HPDE6-E6E7 (cell line): ENCODE data around the gene ZFYVE28.

Experiments
- DNase-seq: peaks from one replicate; pipeline ENCODE4 v3.0.0; 2011; ENCODE audit warnings: missing footprints; ENCODE audit errors: extremely low spot score

ZFYVE28 gene

DNA sequence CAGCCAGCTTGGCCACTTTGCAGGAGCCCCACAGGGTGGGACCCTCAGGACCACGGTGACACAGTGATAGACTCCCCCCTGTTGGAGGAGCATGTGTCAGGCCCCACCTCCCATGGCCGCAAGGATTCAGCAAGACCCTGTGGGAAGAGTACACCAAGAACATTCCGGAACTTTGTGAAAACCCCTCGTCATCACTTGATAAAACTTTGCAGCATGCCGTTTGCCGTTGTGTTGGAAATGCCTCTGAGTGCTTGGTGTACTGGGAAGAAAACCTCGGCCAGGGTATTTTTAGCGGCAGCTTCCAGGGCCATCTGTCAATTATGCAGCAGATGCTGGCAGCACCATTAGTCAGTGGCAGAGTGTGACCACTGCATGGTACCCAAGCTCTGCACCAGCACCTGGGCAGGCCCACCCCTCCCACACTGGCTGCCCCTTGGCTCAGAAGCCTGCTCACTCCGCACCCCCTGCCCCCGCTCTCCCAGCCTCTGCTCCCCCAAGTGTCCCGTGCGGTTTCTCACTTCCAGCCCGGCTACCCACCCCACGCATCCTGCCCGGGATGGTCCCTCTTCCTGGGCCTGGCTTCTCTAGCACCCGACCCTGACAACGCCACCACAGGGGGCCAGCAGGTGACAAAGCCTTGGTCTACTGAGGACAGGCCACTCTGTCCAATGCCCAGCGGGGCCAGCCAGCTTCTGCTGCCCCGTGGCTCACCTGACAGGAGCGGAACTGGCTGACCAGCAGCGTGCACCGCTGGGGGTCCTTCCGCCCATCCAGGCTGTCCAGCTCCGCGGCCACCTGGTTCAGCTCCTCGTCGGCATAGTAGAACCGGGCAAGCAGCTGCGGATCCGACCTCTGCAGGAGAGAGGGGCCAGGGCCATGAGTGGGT, 65.0 kb downstream of the ZFYVE28 start:
- DNase-seq: no peak

DNA sequence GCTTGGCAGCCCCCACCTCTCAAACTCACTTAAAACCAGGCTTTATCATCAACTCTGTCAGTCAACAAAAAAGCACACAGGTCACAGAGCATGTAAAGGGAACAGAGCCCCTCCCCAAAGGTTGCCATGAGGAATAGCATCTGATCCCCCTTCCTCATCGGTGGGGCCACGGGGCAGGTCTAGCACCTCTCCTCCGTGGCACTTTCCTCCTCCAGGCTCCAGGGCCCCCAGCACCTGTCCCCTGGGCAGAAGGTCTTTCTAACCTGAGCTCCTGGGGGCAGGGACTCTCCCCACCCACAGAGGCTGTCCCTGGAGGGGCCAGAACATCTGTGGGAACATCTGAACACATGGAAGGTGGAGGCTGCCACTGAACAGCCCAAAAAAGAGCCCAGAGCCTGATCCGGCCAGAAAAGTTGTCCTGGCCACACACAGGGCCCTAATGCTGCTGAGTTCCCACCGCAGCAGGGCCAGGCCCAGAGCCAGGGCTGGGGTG, 65.7 kb downstream of the ZFYVE28 start:
- no peak for DNase-seq

DNA sequence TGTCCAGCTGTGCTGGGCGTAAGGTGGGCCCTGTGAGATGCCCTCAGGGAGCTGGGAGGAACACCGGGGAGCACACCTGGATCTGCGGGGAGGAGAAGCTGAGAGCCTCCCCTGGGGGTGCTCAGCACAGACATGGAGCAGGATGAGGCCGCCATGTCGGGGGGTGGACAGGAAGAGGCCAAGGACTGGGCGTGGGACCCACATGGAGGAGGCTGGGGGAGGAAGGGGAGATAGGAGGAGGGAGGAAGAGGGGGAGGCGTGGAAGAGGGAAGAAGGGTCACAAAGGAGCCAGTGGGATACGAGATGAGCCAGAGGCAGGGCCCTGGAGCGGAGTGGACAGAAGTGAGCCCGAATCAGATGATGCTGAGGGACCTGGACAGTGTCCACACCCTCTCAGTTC, 66.3 kb downstream of the ZFYVE28 start:
- DNase-seq: no peak

DNA sequence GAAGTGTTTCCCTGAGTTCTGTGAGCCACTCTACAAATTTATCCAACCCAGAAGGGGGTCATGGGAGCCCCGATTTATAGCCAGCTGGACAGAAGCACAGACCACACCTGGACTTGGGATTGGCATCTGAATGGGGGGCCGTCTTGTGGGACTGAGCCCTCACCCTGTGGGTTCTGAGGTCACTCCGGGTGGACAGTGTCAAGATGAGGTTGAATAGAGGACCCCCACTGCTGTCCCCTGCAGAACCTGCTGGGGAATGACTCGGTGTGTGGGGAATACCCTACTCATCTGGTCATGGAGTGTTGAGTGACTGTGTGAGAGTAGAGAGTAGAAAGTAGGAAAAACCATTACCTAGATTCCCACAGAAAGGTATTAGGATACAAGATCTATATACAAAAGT, 67.5 kb downstream of the ZFYVE28 start:
- no peak for DNase-seq

DNA sequence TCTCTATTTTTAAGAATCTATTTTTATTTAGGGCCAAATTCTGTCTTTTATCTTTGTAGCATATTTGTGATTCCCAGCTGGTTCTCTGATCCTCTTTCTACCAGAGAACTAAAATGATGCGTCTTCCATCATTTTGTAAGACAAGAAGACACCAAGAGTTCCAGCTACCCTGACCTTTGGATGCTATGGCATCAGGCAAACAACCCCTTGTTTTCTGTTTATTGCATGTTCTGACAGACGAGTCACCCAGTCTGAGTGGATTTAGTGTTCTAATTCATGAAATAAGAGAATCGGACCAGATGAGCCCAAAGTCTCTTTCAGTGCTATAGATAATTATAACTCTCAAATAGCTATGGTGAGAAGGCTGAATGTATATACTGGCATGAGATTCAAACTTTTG, 69.7 kb downstream of the ZFYVE28 start:
- DNase-seq: no peak

DNA sequence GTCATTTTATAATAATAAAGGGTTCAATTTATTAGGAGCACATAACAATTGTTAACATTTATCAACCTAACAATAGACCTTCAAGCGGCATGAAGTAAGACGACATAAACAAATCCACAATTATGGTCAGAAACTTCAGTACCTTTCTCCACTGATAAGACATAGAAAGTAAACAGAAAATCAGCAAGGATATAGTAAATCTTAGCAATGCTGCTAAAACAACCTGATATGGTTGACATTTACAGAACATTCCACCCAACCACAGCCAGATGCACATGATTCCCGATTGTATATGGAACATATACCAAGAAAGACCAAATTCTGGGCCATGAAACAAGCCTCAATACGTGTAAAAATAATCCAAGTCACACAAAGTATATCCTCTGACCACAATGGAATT, 71.3 kb downstream of the ZFYVE28 start:
- no peak for DNase-seq

DNA sequence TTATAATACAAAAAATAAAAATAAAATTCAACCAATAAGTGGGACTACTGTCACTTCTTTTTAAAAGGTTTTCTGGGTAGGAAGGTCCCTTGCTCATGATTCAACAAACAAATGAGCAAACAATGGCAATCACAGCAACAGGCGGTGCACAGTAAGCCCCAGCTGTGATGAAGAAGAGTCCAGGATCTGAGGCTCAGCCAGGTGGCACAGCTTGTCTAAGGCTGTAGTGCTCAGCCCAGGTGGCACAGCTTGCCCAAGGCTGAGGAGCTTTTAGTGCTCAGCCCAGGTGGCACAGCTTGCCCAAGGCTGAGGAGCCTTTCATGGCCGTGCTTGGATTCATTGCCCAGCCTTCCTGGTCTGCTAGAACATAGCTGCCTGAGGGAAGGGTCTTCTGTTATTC, 75.0 kb downstream of the ZFYVE28 start:
- no peak for DNase-seq

DNA sequence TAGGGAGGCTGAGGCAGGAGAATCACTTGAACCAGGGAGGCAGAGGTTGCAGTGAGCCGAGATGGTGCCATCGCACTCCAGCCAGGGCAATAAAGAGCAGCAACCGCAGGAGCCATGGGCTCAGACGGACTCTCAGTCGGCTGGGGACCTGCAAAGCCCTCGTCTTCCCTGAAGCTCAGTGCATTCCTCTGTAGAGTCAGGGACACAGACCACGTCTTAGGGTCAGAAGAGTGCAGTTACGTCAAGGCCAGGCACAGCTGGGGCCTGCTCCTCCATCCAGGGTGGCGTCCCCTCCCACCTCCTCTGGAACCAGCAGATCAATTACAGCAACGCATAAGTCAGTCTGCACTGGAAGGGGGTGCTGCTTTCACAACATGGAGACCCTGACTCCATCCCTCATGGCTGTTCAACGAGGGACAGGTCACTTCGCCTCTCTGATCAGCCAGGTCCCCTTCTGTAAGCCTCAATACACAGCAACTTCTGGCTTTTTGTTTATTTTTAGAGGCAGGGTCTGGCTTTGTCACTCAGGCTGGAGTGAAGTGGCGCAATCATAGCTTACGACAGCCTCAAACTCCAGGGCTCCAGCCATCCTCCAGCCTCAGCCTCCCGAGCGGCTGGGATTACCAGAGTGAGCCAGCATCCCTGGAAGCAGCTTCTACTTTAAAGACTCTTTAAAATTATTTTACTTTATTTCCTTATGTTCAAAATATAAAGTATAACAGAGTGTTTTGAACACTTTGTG, 76.4 kb downstream of the ZFYVE28 start:
- no peak for DNase-seq

DNA sequence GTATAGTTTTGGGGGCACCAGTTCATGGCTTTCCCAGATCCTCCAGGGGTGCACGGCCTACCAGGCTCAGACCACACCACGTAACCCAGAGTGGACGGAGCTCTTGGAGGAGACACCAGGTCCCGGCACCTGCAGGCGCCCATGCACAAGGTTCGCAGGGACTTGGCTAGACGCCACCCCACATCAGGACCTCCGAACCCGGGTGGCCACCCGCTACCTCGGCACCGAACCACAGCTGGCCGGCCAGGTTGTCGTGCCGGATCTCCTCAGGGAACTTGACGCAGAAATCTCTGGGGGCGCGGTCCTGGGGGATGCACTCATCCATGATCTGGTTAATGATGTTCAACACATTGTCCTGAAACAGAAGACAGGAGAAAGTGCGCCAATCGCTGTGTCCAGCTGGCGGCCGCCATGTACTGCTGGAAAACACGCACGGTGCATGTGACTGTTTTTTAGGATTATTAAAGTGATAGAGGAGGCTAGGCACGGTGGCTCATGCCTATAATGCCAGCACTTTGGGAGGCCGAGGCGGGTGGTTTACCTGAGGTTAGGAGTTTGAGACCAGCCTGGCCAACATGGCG, 77.1 kb downstream of the ZFYVE28 start:
- no peak for DNase-seq

DNA sequence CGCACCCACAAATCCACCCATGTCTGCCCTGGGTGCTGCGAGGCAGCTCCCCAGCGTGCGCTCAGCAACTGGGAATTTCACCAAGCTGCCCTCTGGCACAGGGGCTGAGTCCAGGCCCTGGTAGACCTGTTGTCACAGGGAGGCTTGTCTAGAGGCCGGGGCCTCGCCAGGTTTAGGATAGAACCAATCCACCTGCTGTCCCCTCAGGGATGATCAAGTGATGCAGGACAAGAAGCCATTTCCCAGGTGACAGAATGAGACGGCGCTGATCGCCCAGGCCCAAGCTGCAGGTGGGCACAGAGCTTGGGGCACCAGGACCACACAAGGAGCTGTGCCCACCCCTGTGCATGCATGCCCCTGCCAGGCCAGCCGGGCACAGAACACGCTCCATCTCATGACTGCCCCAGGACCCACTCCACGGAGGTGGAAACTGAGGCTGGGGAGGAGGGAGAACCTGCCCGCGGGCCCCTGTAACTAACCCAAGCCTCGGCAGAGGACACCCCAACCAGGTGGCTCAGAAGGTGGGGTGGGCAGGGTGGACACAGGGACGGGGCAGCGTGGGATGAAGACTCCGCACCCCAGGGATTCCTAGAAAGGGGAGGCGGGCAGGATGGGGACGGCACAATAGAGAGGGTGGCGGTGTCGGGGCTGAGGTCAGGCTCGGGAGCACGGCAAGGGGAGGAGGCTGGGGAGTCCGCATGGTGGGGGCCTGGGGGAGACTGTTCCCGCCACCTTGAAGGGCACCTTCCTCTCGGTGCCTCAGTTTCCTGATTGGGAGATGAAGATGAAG, 78.0 kb downstream of the ZFYVE28 start:
- DNase-seq: no peak

DNA sequence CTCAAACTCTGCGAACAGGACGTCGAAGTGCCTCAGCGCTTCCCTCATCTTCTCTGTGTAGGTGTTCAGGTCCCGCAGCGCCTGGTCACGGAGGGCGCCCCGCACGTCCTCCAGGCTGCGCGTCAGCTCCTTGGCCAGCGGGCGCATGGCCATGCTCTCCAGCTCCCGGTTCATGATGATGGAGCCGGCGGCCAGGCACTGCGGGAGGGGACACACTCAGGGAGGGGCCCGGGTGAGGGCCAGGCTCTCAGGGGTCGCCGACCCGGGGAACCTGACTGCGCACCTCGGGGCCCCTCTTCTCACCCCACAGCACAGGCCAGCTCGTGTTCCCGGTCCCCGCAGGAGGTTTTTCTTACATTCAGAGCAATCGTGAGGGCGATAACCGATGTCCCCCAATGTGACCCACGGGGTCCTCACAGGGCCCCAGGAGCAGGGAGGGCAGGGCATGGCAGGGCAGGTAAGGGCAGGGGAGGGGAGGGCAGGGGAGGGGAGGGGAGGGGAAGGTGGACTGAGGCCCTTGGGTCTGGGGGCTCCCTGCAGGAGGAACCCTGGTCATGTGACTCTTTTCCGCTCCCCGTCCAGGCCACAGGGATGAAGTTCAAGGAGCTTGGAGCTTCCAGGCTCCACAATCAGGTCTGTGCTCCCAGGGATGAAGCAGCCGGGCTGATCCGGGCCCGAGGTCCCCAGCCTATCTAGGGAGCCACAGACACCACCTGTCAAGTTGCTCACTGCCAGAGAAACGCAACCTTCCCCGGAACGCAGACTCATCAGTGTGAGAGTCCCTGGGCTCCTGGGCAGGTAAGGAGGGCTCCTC, 78.8 kb downstream of the ZFYVE28 start:
- DNase-seq: no peak

DNA sequence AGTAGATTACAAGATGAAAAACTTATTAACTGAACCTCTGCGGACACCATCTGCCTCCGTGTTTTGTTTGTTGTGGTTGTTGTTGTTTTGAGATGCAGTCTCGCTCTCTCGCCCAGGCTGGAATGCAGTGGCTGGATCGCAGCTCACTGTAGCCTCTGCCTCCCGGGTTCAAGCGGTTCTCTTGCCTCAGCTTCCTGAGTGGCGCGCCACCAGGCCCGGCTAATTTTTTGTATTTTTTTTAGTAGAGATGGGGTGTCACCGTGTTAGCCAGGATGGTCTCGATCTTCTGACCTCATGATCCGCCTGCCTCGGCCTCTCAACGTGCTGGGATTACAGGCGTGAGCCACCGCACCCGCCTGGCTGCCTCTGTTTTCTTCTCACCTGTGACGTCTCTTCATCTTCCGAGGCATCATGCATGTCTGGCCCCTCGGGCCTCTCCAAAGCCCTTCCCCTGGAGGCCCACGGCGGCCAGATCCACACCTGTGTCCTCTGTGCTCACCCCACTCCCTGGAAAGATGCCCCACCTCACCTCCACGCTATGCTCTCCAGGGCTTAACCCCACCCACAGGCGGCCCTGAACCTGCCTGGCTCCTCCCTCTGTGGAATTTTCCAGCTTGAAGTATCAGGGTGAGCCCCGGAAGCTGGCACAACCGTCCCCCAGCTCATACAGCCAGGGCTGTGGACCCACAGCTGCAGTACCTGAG, 79.5 kb downstream of the ZFYVE28 start:
- no peak for DNase-seq

DNA sequence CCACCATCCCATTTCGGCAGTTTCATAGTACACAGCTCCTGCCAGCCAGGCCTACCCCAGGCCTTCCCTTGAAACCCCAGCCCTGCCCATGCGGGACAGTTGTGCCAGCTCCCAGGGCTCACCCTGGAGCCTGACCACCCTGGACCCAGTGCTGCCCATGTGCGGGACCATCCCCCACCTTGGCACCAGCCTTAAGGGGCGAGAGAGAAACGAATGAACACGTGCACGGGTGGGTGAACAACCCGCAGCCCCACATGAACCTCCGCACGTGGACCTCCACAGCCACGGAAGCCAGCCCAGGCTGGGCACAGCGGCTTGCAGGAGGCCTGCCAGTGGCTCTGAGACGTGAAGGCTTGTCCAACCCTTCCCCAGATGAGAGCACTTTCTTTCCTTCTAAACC, 80.5 kb downstream of the ZFYVE28 start:
- no peak for DNase-seq

DNA sequence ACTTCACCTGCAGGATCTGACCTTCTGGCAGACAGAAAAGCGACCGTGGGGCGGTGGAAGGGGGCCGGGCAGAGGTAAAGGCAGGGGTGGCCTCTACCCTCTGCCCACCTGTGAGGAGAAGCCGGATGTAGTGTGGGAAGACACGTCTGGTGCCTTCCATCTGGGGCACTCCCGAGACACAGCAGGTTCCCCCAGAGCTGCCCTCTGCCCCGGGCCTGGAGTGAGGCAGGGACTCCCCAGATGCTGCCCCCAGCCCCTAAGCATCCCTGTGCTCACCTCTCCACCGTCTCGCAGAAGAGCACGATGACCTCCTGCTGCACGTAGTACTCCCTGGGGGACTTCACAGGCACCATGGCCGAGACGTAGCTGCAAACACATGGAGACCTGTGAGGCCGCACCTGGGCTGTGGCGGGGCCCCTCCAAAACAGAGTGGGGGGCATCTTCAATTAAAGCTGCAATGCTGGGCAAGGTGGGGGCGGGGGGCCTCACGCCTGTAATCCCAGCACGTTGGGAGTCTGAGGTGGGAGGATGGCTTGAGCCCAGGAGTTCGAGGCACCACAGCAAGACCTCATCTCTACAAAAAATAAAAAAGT, 81.2 kb downstream of the ZFYVE28 start:
- no peak for DNase-seq

DNA sequence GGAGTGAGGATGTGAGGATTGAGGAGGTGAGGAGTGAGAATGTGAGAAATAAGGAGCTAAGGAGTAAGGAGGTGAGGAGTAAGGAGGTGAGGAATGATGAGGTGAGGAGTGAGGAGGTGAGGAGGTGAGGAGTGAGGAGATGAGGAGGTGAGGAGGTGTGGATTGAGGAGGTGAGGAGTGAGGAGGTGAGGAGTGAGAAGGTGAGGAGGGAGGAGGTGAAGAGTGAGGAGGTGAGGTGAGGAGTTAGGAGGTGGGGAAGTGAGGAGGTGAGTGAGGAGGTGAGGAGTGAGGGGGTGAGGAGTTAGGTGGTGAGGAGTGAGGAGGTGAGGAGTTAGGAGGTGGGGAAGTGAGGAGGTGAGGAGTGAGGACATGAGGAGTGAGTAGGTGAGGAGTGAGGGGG, 81.8 kb downstream of the ZFYVE28 start:
- no peak for DNase-seq

DNA sequence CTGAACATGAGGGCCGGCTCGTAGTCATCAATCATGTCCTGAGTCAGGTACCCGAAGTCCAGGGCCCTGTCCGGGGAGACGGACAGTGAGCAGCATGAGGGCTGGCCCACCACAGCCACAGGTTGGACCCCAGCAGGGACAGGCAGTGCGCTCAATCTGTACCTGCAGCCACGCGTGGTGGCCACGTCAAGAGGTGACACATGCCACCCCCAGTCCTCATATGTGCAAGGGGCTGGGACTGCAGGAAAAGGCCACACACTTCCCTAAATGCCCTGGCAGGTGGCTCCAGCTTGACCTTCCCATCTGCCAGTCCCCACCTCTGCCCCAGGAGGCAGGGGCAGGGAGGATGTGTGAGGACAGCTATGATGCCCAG, 82.7 kb downstream of the ZFYVE28 start:
- DNase-seq: no peak

DNA sequence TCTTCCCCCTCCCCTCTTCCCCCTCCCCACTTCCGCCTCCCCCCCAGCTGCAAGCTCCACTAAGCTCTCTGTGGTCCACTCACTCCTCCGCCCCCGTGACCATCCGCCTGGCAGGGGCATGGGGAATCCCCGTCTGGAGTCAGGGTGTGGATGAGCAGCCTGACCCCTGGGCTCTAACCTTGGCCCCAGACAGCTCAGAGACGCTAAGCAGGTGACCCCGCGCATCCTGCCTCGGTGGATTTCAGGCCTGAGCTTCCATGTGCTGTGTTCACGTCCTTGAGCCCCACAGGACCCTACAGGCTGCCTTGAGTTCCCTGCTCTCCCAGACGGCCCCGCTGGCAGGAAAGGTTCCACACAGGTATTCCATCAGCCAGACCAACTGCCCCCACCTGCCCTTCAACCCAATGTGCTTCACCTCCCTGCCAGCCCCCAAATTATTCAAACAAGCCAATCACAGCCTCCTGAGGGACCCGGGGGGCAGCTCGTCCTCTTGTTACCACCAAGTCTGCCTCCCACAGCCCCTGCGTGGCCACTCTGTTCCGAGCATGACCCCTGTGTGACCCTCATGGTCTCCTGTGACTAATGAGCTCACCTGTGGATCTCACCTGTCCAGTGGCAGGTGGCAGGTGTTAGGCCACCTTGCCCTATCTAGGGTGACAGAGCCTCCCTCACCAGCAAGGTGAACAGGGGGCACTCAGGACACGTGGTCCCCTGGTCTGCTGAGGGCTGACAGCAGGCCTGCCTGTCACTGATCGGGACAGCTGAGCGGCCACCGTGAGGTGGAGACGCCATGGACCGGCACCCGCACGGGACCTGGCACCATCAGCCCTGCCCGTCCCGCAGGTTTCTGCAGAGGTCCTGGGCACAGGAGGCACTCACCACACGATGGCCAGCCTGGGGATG, 83.4 kb downstream of the ZFYVE28 start:
- no peak for DNase-seq

DNA sequence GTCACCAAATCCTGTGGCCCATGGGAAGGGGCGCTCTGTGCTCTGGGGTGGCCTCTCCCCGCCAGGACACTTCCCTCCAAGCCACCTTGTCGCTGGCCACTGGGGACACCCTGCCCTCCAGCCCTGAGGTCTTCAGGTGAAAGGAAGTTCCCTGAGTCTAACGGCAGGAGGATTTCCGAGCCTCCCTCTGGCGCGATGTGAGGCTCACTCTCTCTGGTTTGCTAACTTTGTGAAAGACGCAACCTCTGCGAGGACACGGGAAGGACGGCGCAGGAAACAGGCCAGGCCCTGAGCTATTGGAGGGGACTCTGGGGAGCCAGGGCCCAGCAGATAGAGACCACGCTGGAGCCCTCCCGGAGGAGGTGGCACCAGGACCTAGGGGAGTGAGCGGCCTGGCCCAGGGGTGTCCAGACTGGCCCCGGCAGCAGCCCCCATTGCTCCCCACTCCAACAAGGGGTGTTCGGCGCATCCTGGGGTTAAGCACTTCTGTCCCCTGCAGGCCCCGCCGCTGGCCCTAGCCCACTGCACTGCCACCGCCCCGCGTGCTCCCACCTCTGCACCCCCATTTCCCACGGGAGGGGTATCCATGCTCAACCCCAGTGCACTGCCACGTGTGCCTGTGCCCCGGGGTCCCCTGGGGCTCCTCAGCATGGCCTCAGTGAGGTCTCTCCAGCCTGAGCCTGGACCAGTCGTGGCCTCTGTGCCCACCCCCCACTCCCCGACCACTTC, 84.4 kb downstream of the ZFYVE28 start:
- DNase-seq: no peak
